ENCODE data around the gene C1S.

DNA sequence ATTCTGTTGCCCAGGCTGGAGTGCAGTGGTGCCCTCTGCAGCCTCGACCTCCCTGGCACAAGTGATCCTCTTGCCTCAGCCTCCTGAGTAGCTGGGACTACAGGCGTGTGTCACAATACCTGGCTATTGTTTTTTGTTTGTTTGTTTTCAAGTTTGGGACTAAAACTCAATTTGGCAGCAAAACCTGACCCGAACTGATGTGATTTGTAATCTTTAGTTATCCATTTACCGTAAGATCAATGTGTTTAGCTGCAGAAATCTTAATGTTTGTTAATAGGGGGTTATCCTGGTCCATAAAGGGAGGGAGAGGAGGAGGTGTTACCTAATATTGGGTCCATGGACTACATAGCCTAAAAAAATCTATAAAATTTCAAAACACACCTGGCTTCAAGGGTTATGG lies 738 bp upstream of the C1S start:
- no peak for TF ChIP-seq CTCF (IDR thresholded peaks at IDR 0.05)
- TF ChIP-seq EP300 (IDR thresholded peaks at IDR 0.05): no peak
- no peak for TF ChIP-seq POLR2A (IDR thresholded peaks at IDR 0.05)

Data from stomach (tissue), 4 donors.